Activated CD4-positive, alpha-beta memory T cell treated with anti-CD3 and anti-CD28 coated beads, Interleukin-2, amount 10 ng/mL, durations not matched to agents 7 days and 5 days (primary cell): Measurements from ENCODE around the gene RFX5. TPM values are rescaled to one million over a fixed set of nuclear protein-coding genes. Genes with fewer than 3 reads are reported as not detected.
A peak's percentile ranks its signal among the peaks of the same experiment; 100 is the strongest.

Source experiments
- CTCF ChIA-PET: fragments of 350-600 bp; sonication (Branson Sonifier 250); formaldehyde crosslinking; loops from one replicate; lab custom pipeline; 2021; ENCODE audit warnings: antibody characterized with exemption, inconsistent platforms; lab: Charles Lee
- POLR2A ChIA-PET: fragments of 350-600 bp; sonication (Branson Sonifier 250); formaldehyde crosslinking; loops from one replicate; lab custom pipeline; 2021; ENCODE audit warnings: antibody characterized with exemption; lab: Charles Lee
- DNase-seq: peaks from one replicate; pipeline ENCODE4 v3.0.0-alpha.2; 2020
- H3K27ac Mint-ChIP-seq: one replicate; pipeline ENCODE4 v1.8.0; 2021; ENCODE audit warnings: mild to moderate bottlenecking, mixed read lengths
- H3K27me3 Mint-ChIP-seq: one replicate; pipeline ENCODE4 v1.8.0; 2021; ENCODE audit warnings: mixed read lengths
- H3K36me3 Mint-ChIP-seq: one replicate; pipeline ENCODE4 v1.8.0; 2021; ENCODE audit warnings: low read depth, mixed read lengths
- H3K4me1 Mint-ChIP-seq: one replicate; pipeline ENCODE4 v1.8.0; 2021; ENCODE audit warnings: mixed read lengths
- H3K4me3 Mint-ChIP-seq: one replicate; pipeline ENCODE4 v1.8.0; 2021; ENCODE audit warnings: mild to moderate bottlenecking, mixed read lengths
- H3K9me3 Mint-ChIP-seq: one replicate; pipeline ENCODE4 v1.8.0; 2021; ENCODE audit warnings: mixed read lengths
- total RNA-seq, 2 experiments: library from RNA; stranded (reverse); gene quantifications; one replicate each; pipeline ENCODE4 v1.2.3, GENCODE V29; 2021

Gene RFX5
- total RNA-seq, 2 experiments from 2014 or later: 96.2 to 99.3 TPM

- Mint-ChIP-seq H3K9me3 (no peaks in the 10 kb centered on the region), H3K4me1 (peaks cover 36% of the 10 kb centered on the region), H3K27me3 (no peaks in the 10 kb centered on the region), H3K4me3 (peak within 1 kb of the TSS; percentile 98), H3K27ac (peak within 1 kb of the TSS; percentile 95), H3K36me3 (peaks cover 22% of the 10 kb centered on the region)
- DNase-seq: peak; percentile 93
- ChIA-PET POLR2A (interaction anchor here (0.8 to 5.1 kb wide), 21 partner anchors 9 to 513 kb away, joined by 3 to 71 read pairs (median 6); partner anchors contain the start of genes C2CD4D, CDC42SE1, PSMB4 and RFX5), CTCF (interaction anchor here (0.6 to 8.7 kb wide), 9 partner anchors 12 to 228 kb away, joined by 3 to 81 read pairs (median 5); partner anchors contain the start of genes PSMB4 and ZNF687)
Measured at GRCh38 chr1:151327223-151327902, 19.7 kb downstream of the RFX5 start, which contains the start of gene PI4KB. PI4KB (minus strand) TSS chr1:151327416; CDS start chr1:151316481, 10,935 bp downstream.

GRCh38 chr1:151326619-151327222 is 20.3 kb downstream of the RFX5 start:
- DNase-seq: peak; percentile 59
- Mint-ChIP-seq H3K4me1 (peaks cover 36% of the 10 kb centered on the region), H3K27ac (peak overlapping the region; percentile 85), H3K27me3 (no peaks in the 10 kb centered on the region), H3K4me3 (peak overlapping the region; percentile 98), H3K9me3 (no peaks in the 10 kb centered on the region), H3K36me3 (peaks cover 24% of the 10 kb centered on the region)
- ChIA-PET POLR2A (interaction anchor here (0.7 to 5.1 kb wide), 16 partner anchors 10 to 513 kb away, joined by 3 to 71 read pairs (median 8); partner anchors contain the start of genes C2CD4D, CDC42SE1, MRPL9 and PSMB4), CTCF (interaction anchor here (0.6 to 8.7 kb wide), 8 partner anchors 13 to 227 kb away, joined by 3 to 81 read pairs (median 7); partner anchors contain the start of gene ZNF687)

- Mint-ChIP-seq H3K27me3 (no peaks in the 10 kb centered on the region), H3K36me3 (peaks cover 27% of the 10 kb centered on the region), H3K4me3 (peak overlapping the region; percentile 98), H3K27ac (peak overlapping the region; percentile 85), H3K4me1 (peaks cover 38% of the 10 kb centered on the region), H3K9me3 (no peaks in the 10 kb centered on the region)
- CTCF ChIA-PET: interaction anchor here (1.2 to 8.7 kb wide), 4 partner anchors 13 to 118 kb away, joined by 3 to 81 read pairs (median 20); no protein-coding TSS in a partner anchor
- DNase-seq: no peak
- POLR2A ChIA-PET: interaction anchor here (0.8 to 5.1 kb wide), 13 partner anchors 12 to 136 kb away, joined by 3 to 71 read pairs (median 6); partner anchors contain the start of genes PSMB4, RFX5, VPS72 and ZNF687
Measured at GRCh38 chr1:151325646-151326429, 21.2 kb downstream of the RFX5 start.

GRCh38 chr1:151325231-151325630 is 21.8 kb downstream of the RFX5 start:
- no peaks in the 10 kb centered on the region for H3K27me3 Mint-ChIP-seq
- ChIA-PET POLR2A (interaction anchor here (0.8 to 5.1 kb wide), 7 partner anchors 11 to 86 kb away, joined by 3 to 71 read pairs (median 5); partner anchors contain the start of genes PSMB4, RFX5 and ZNF687), CTCF (interaction anchor here (3.0 to 8.7 kb wide), 3 partner anchors 13 to 24 kb away, joined by 16 to 81 read pairs (median 25); no protein-coding TSS in a partner anchor)
- H3K27ac Mint-ChIP-seq: no peak overlapping the region
- DNase-seq: no peak
- peaks cover 33% of the 10 kb centered on the region for H3K36me3 Mint-ChIP-seq
- no peak overlapping the region for H3K4me3 Mint-ChIP-seq
- H3K9me3 Mint-ChIP-seq: no peaks in the 10 kb centered on the region
- peaks cover 41% of the 10 kb centered on the region for H3K4me1 Mint-ChIP-seq

- Mint-ChIP-seq H3K27me3 (no peaks in the 10 kb centered on the region), H3K4me3 (no peak overlapping the region), H3K36me3 (peaks cover 37% of the 10 kb centered on the region), H3K9me3 (no peaks in the 10 kb centered on the region), H3K27ac (no peak overlapping the region), H3K4me1 (peaks cover 41% of the 10 kb centered on the region)
- ChIA-PET POLR2A (interaction anchor here (1.3 to 5.1 kb wide), 4 partner anchors 10 to 43 kb away, joined by 5 to 71 read pairs (median 8); partner anchors contain the start of genes RFX5 and ZNF687), CTCF (interaction anchor here (5.9 to 8.7 kb wide), 2 partner anchors 12 to 15 kb away, joined by 25 to 81 read pairs; no protein-coding TSS in a partner anchor)
- no peak for DNase-seq
Measured at GRCh38 chr1:151324390-151324930, 22.6 kb downstream of the RFX5 start.

GRCh38 chr1:151318975-151319374 is 28.1 kb downstream of the RFX5 start:
- no peak overlapping the region for H3K4me3 Mint-ChIP-seq
- peaks cover 54% of the 10 kb centered on the region for H3K36me3 Mint-ChIP-seq
- no peaks in the 10 kb centered on the region for H3K9me3 Mint-ChIP-seq
- H3K4me1 Mint-ChIP-seq: peaks cover 8% of the 10 kb centered on the region
- no peak for DNase-seq
- no peaks in the 10 kb centered on the region for H3K27me3 Mint-ChIP-seq
- CTCF ChIA-PET: no interaction called here
- H3K27ac Mint-ChIP-seq: no peak overlapping the region
- POLR2A ChIA-PET: no interaction called here

GRCh38 chr1:151315565-151316235 is 31.4 kb downstream of the RFX5 start:
- Mint-ChIP-seq H3K27me3 (no peaks in the 10 kb centered on the region), H3K4me1 (peaks cover 26% of the 10 kb centered on the region), H3K27ac (no peak overlapping the region), H3K9me3 (no peaks in the 10 kb centered on the region), H3K36me3 (peaks cover 67% of the 10 kb centered on the region), H3K4me3 (no peak overlapping the region)
- ChIA-PET POLR2A (interaction anchor here (8.1 kb wide), 1 partner anchor 10 kb away, joined by 71 read pairs; the partner anchor contains the start of gene PI4KB), CTCF (interaction anchor here (0.9 to 3.0 kb wide), 2 partner anchors 15 to 25 kb away, joined by 6 to 11 read pairs; no protein-coding TSS in a partner anchor)
- no peak for DNase-seq

- POLR2A ChIA-PET: interaction anchor here (3.8 to 8.1 kb wide), 2 partner anchors 12 to 21 kb away, joined by 18 to 71 read pairs; partner anchors contain the start of gene PI4KB
- H3K4me3 Mint-ChIP-seq: no peak overlapping the region
- no peak for DNase-seq
- peaks cover 23% of the 10 kb centered on the region for H3K4me1 Mint-ChIP-seq
- no peaks in the 10 kb centered on the region for H3K27me3 Mint-ChIP-seq
- H3K36me3 Mint-ChIP-seq: peaks cover 61% of the 10 kb centered on the region
- no peaks in the 10 kb centered on the region for H3K9me3 Mint-ChIP-seq
- H3K27ac Mint-ChIP-seq: peak overlapping the region; percentile 24
- CTCF ChIA-PET: interaction anchor here (3.8 to 5.2 kb wide), 3 partner anchors 11 to 26 kb away, joined by 25 to 46 read pairs (median 37); partner anchors contain the start of gene PI4KB
Measured at GRCh38 chr1:151314137-151314875, 32.7 kb downstream of the RFX5 start.

- no peaks in the 10 kb centered on the region for H3K27me3 Mint-ChIP-seq
- H3K36me3 Mint-ChIP-seq: peaks cover 60% of the 10 kb centered on the region
- H3K4me1 Mint-ChIP-seq: peaks cover 23% of the 10 kb centered on the region
- DNase-seq: no peak
- POLR2A ChIA-PET: interaction anchor here (3.8 to 8.1 kb wide), 3 partner anchors 12 to 20 kb away, joined by 18 to 71 read pairs (median 18); partner anchors contain the start of gene PI4KB
- CTCF ChIA-PET: interaction anchor here (3.8 to 5.2 kb wide), 3 partner anchors 12 to 27 kb away, joined by 25 to 46 read pairs (median 37); partner anchors contain the start of gene PI4KB
- H3K27ac Mint-ChIP-seq: no peak overlapping the region
- no peaks in the 10 kb centered on the region for H3K9me3 Mint-ChIP-seq
- no peak overlapping the region for H3K4me3 Mint-ChIP-seq
Measured at GRCh38 chr1:151313501-151313900, 33.6 kb downstream of the RFX5 start.

- Mint-ChIP-seq H3K27me3 (no peaks in the 10 kb centered on the region), H3K9me3 (no peaks in the 10 kb centered on the region), H3K27ac (peak overlapping the region; percentile 86), H3K36me3 (peaks cover 65% of the 10 kb centered on the region), H3K4me3 (no peak overlapping the region), H3K4me1 (peaks cover 23% of the 10 kb centered on the region)
- DNase-seq: no peak
- ChIA-PET CTCF (interaction anchor here (3.8 to 5.2 kb wide), 3 partner anchors 12 to 28 kb away, joined by 25 to 46 read pairs (median 37); partner anchors contain the start of gene PI4KB), POLR2A (interaction anchor here (2.3 to 8.1 kb wide), 5 partner anchors 12 to 31 kb away, joined by 5 to 71 read pairs (median 18); partner anchors contain the start of genes PI4KB and ZNF687)
Measured at GRCh38 chr1:151312826-151313225, 34.2 kb downstream of the RFX5 start.
